Omental fat pad (tissue), 4 donors: ENCODE measurements around the gene NDUFS6. TPM values are rescaled to one million over a fixed set of nuclear protein-coding genes. Genes with fewer than 3 reads are reported as not detected.

Source experiments
- ATAC-seq: fragments of 150-250 bp; one replicate; pipeline ENCODE4 v1.9.1; 2016; ENCODE audit warnings: mild to moderate bottlenecking, moderate library complexity; ENCODE audit not compliant: low FRiP score
- DNase-seq: peaks from one replicate; pipeline ENCODE4 v3.0.0-alpha.2; 2019; ENCODE audit warnings: low spot score
- total RNA-seq, 4 donors: library from RNA; depleted of rRNA; stranded (reverse); fragments of >200 nt; gene quantifications; one replicate each; pipeline ENCODE4 v1.1.0, GENCODE V29; 2016
- TF ChIP-seq, protein P1 (sequence below), 3 donors: fragments of 450-650 bp; IDR thresholded peaks; one replicate each; pipeline ENCODE4 v1.5.1; 2016 to 2017; ENCODE audit warnings: antibody characterized with exemption in 3 of 3, mild to moderate bottlenecking in 3 of 3, moderate library complexity in 2 of 3

Gene NDUFS6
- total RNA-seq, 4 donors from 2014 or later, result 34.3 to 81.2 (median 44.2) TPM

DNA sequence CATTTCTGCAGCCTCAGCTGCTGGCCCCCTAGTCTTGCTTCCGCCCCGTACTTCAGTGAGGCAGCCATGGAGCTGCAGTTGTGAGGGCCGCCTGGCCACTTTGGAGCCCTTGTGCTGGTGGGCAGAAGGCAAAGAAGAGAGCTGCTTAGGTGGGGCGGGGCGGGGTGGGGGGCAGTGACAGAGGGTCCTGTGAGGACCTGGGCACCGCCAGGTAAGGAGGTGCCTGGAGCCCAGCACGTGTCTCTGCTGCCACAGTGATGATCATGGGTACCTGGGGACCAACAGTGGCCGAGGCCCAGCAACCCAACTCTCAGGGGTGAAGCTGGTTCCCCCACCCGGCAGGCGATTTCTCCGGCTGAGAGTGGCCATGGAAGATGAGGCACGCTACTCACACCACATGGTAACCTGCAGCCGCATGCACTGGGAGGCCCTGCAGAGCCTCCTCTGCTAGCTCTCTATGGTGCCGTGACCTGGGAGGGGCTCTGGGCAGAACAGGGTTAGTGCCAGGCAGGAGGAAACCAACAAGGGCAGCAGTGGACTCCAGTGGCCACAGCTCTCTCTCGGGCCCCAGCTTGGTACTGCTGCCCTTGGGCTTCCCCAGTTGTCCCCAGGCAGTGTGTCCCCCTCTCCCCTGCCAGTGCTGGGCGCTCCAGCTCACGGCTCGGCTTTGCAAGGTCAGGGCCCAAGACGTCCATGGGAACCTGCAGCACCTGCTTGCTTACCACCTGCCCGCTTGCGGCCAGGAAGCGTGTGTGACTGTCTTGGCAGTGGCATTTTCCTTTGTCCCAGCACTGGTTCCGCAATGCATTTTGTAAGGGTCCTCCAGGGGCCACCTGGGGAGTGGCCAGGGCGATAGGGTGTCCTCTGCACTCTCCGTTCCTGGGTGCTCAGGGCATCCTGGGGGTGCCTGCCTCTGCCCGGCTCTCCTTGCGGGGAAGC lies 24.0 kb downstream of the NDUFS6 start:
- TF ChIP-seq, protein P1, sequence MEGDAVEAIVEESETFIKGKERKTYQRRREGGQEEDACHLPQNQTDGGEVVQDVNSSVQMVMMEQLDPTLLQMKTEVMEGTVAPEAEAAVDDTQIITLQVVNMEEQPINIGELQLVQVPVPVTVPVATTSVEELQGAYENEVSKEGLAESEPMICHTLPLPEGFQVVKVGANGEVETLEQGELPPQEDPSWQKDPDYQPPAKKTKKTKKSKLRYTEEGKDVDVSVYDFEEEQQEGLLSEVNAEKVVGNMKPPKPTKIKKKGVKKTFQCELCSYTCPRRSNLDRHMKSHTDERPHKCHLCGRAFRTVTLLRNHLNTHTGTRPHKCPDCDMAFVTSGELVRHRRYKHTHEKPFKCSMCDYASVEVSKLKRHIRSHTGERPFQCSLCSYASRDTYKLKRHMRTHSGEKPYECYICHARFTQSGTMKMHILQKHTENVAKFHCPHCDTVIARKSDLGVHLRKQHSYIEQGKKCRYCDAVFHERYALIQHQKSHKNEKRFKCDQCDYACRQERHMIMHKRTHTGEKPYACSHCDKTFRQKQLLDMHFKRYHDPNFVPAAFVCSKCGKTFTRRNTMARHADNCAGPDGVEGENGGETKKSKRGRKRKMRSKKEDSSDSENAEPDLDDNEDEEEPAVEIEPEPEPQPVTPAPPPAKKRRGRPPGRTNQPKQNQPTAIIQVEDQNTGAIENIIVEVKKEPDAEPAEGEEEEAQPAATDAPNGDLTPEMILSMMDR (IDR thresholded peaks at IDR 0.05), result no peak
- ATAC-seq, result no peak

DNA sequence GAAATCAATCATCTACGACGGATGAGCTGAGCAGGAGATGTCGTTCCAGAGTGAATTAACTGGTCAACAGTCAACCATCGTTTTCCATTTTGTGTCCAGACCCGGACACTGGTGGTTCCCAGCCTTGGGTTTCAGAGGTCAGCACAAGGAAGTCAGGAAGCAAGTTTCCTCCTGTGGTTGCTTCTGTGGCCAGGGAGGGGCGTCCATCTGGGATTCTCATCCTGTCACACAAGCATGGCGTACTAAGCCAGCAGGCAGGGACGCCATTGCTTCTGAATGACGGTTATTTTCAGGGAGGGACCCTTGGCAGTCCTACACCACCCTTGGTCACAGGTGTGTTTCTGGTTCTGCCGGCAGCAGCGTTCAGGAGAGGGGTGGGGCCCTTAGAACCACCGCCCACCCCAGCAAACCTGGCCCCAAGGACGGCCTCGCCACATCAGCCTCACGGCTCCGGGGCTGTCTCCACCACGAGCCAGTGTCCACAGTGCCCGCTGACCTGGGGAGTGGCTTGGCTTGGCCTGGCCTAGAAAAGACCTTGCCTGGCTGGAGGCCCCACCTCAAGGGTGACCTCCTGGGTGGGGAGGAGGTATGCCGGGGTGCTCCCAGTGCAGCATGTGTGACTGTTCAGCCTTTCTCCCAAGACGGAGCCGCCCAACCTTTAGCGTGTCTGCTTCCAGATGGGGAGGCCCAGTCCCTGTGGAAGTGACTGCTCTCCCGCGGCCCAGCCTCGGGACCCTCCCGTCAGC lies 25.2 kb downstream of the NDUFS6 start:
- TF ChIP-seq, protein P1 (IDR thresholded peaks at IDR 0.05), result no peak
- ATAC-seq, result no peak
- no peak for DNase-seq

More for the DNA sequence above, 24.0 kb downstream of the NDUFS6 start:
- no peak for DNase-seq

DNA sequence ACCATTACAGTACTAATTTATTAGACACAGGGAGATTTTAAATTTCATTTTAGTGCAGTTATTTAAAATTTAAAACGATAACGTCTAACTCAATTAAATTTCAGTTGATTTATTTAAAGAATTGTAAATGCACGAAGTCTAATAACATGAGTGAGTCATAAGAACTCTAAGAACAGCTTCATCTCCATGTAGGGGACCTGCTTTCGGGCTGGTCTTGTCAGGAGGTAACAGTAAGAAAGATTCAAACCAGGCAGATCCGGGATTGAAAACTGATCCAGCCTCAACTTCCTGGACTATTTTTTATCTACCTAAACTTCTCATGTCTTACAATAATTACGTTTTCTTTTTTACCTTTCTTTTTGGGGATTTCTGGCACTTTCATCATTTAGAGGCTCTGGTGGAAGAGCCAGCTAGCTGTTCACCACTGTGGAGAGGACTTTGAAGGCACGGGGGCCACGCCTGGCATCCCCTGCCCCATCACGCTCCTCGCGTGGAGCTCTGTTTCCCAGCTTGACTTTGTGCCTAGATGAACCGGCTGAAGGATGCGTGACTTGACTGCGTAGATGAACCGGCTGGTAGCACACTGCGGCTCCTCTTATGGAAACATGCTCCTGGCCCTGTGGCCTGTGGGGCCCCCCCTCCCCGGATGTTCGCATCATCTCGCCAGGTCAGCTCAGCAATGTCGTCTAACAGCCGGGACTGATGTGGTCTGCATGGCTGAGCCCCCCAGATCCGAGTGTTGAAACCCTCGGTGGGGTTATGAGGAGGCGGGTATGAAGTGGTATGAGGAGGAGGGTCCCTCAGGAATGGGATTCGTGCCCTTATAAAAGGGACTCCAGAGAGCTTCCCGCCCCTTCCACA lies 26.0 kb downstream of the NDUFS6 start:
- ATAC-seq (no peak), DNase-seq (no peak)
- TF ChIP-seq, protein P1 (IDR thresholded peaks at IDR 0.05), result no peak

DNA sequence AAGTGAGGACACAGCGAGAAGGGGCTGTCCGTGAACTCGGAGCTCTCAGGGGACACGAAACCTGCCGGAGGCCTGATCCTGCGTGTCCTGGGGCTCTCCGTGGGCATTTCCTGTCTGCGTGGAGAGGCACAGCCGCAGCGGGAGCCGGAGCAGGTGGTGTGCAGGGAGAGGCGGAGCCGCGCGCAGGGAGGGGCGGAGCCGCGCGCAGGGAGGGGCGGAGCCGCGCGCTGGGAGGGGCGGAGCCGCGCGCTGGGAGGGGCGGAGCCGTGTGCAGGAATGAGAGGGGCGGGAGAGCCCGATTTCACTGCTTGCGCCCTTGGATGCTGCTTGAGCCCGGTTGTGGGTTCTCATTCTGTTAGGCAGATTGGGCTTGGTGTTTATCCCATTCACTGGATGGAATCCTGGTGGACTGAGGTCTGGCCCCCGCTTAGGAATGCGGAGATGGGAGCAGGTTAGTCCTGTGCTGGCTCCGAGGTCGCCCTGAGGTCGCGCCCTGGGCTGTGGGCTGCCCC lies 26.7 kb downstream of the NDUFS6 start:
- ATAC-seq (no peak), DNase-seq (no peak)
- TF ChIP-seq, protein P1 (IDR thresholded peaks at IDR 0.05), result no peak

DNA sequence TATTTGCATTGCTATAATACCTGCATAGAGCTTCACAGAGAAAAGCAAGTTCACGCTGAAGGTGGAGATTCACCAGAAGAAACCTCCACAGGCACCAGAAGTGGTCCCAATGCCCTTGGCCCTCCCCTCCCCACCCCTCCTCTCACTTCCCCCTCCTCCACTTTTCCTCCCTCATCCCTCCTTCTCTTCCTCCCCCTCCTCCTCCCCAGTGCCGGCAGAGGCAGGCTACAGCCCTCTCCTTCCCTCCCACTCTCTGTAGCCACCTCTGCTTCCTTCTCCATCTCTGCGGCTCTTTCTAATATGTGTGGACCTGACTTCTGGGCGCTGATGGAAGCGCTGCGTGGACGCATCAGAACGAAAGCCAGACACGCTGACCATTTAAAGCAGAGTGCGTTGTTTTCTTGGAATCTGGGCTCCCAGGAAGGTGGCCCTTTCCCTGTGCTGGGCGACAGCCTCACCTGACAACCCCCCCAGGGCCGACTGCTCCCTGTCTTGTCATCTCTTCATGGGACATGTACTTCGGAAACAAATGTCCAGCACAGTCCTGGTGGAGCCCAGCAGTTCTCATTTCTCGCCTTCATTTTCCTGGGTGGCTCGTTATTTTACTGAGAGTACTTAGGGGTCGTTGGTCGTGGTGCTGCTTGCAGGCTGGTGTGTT lies 29.5 kb downstream of the NDUFS6 start:
- DNase-seq (no peak), ATAC-seq (no peak)
- TF ChIP-seq, protein P1 (IDR thresholded peaks at IDR 0.05), result no peak

DNA sequence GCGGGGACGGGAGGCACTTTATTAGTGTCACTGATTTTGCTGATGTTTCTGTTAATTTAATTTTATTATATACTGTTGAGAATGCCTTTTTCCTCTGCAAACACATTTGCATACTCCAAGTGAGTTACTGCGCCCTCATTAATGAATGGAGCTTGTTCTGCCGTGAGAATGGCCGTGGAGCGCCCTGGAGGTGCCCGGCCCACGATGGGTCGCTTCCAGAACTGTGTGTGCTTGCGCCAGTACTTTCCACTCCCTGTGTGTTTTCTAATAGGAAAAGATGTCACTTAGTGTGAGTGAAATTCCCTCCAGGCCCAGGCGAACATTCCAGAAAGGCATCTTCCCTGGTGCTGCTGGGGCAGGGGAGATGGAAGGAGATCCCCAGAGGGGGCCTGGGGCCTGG lies 30.1 kb downstream of the NDUFS6 start:
- ATAC-seq, result no peak
- no peak for DNase-seq
- TF ChIP-seq, protein P1 (IDR thresholded peaks at IDR 0.05), result no peak
